Stimulated activated CD4-positive, alpha-beta T cell treated with anti-CD3 and anti-CD28 coated beads, Interleukin-4, amount 100 ng/mL, for 4 hours (primary cell): Measurements from ENCODE around the gene APLP2.
"Not testable (repeated sequence)": the region's sequence is repeated elsewhere in the genome, so short reads cannot be mapped to it uniquely, and the experiment has no call there.

Experiments
- DNase-seq, 2 experiments: peaks; one replicate each; pipeline ENCODE4 v3.0.0-alpha.2; 2020

The APLP2 gene

GRCh38 chr11:130069659-130070108, at the start of gene APLP2:
Gene APLP2, plus strand, starts transcription at chr11:130069894. Its CDS starts 84 bp downstream, at chr11:130069978.
- DNase-seq, result peak; percentile 96 to 97

DNA sequence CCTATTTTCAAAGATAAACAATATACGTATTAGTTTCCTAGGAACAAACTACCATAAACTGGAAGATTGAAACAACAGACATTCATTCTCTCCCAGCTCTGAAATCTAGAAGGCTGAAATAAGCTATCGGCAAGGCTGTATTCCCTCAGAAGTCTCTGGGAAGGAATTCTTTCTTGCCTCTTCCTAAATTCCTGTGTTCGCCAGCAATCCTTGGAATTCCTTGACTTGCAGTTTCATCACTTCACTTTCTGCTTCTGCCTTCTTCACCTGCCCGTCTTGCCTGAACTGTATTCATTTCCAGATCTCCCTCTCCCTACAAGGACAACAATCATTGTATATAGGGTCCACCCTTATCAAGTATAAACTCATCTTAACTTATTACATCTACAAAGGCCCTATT, 49.4 kb upstream of the APLP2 start:
- DNase-seq, result no peak

DNA sequence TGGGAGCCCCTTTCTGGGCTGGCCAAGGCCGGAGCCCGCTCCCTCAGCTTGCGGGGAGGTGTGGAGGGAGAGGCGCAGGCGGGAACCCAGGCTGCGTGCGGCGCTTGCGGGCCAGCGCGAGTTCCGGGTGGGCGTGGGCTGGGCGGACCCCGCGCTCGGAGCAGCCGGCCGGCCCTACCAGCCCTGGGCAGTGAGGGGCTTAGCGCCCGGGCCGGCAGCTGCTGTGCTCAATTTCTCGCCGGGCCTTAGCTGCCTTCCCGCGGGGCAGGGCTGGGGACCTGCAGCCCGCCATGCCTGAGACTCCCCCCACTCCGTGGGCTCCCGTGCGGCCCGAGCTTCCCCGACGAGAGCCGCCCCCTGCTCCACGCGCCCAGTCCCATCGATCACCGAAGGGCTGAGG, 48.1 kb upstream of the APLP2 start:
- DNase-seq, result not testable (repeated sequence)

- no peak for DNase-seq
Measured at GRCh38 chr11:130022799-130023198, 46.9 kb upstream of the APLP2 start.

- no peak for DNase-seq
Measured at GRCh38 chr11:130023204-130023603, 46.5 kb upstream of the APLP2 start.

GRCh38 chr11:130024361-130024760, 45.3 kb upstream of the APLP2 start:
- DNase-seq, result no peak

- DNase-seq, result no peak
Measured at GRCh38 chr11:130025371-130025770, 44.3 kb upstream of the APLP2 start.

DNA sequence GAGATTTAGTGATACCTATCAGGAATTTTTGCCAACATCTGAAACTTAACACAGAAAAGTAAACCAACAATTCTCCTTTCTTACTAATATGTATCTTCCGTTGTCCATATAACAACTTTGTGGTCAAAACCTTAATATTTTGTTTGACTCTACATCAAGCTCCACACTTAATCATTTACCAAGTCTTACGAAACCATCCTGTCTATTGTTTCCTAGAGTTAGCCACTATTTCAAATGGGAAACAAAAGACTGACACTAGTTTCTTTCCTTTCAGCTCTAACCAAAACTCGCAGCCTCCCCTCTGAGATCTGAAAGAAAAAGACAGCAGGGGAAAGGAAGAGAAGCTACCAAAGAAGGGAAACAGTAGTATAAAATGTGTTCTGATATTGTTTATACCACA, 40.6 kb upstream of the APLP2 start:
- no peak for DNase-seq

GRCh38 chr11:130031056-130031455, 38.6 kb upstream of the APLP2 start:
- DNase-seq, result no peak

DNA sequence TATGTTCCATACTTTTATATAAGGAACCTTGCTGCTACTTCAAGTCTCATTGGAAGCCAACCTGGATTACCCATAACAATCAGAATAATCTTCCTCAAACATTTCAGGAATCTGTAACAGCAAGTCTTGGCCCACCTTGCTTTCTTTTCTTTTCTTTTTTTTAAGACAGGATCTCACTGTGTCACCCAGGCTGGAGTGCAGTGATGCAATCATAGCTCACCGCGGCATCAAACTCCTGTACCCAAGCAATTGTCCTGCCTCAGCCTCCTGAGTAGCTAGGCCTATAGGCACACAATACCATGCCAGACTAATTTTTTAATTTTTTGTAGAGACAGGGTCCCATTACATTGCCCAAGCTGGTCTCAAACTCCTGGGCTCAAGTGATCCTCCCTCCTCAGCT, 37.7 kb upstream of the APLP2 start:
- DNase-seq, result no peak

GRCh38 chr11:130032931-130033330, 36.8 kb upstream of the APLP2 start:
- no peak for DNase-seq

- no peak for DNase-seq
Measured at GRCh38 chr11:130034236-130034635, 35.5 kb upstream of the APLP2 start.

DNA sequence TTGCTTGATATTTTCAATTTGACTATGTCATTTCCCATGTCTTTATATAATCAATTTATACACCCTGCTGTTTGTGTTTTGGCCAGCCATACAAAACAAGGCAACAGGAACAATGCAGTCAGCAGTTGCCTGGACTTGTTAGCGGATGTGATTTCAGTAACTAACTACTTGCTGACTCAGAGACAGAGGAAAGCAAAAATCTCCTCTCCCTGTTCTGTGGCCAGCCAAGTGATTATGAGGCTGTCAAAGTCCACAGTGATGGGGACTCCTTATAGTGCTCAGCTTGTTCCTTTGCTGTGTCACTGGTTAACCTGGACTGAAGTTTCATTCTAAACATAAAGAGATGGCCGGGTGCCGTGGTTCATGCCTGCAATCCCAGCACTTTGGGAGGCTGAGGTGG, 32.6 kb upstream of the APLP2 start:
- DNase-seq, result no peak

DNA sequence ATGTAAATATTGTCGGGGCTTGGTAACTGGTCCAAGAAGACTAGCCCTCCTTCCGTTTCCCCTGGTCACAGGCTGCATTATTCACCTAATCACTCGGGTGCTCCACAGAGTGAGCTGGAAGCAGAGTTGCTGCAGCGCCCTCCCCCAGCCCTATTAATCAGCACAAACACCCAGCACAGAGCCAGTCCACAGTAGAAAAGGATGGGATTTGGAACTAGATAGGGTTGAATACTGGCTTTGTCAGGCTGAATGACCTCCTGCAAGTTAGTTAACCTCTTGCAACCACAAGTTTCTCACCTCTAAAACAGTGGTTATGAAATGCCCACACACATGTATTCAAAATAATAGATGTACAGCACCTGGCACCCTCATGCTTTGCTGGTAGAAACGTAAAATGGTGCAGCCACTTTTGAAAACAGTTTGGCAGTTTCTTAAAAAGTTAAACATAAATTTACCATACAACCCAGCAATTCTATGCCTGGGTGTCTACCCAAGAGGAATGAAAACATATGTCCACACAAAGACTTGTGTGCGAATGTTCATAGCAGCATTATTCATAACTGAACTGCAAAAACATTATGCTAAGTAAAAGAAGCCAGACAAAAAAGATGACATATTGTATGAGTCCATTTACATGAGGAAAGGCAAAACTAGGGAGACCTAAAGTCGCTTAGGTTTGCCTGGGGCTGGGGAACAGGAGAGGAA, 31.7 kb upstream of the APLP2 start:
- no peak for DNase-seq

DNA sequence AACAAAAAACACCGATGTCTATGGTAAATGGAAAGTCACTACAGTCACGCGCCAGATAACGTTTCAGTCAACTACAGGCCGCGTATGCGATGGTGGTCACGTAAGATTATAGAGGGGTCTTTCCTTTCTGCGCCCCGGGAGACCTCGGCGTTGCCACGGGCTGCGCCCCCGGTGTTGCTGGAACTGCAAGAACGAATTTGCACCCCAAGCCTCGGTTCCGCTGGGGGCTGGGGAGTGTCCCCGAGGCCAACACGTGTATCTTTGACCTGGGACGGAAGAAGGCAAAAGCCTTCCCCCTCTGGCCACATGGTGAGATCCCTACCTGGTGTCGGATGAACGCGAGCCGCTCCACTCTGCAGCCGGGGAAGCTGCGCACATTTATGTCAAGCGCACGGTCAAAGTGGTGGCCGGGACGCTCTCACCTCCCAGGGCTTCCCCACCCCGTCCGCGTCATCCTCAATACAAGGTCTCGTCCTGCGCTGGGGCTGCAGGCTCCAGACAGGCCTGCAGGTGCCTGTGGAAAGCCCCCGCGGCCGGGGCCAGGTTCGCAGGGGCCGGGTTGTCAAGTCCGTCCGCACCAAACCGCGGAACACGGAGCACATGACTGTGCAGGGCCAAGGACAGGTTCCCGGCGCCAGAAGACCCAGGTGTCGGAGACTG, 29.3 kb upstream of the APLP2 start:
- no peak for DNase-seq

DNA sequence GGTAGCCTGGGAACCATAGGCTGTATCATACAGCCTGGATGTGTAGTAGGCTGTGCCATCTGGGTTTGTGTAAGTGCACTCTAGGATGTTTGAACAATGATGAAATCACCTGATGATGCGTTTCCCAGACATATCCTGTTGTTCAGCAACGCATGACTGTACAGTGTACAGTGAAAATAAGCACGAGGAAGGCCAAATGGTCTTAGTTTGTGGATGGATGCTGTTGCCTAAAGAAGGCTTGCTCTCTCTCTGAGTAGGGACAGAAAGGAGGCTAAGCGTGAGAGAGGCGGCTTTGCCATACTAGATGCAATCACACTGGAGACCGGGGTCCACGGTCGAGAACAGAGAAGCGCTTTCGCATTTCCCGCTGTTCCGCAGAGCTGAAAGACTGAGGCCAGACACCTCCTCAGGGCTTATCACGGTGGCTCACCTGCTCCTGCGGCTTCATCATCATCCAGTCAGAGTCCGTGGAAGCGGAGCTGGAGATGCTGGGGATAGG, 27.6 kb upstream of the APLP2 start:
- DNase-seq, result no peak

DNA sequence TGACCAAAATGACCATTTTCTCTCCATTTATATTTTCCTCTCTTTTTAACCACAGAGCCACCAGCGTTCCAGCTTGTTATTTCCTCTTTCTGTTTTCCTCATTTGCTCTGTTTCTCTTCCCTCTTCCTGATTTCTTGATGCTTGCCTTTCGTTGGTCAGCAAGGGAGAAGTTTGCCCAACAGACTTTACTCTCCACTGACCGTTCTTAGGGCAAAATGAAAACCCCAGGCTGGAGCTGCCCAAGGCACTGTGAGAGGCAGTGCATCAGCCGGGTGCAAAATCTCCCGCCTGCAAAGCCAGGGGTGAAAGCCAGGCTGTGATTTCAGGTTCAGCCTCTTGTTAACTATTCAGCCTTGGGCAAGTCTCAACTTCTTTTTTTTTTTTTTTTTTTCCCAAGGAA, 26.1 kb upstream of the APLP2 start:
- no peak for DNase-seq

GRCh38 chr11:130047141-130047540, 22.6 kb upstream of the APLP2 start:
- DNase-seq, result no peak

- no peak for DNase-seq
Measured at GRCh38 chr11:130049328-130049771, 20.3 kb upstream of the APLP2 start.

DNA sequence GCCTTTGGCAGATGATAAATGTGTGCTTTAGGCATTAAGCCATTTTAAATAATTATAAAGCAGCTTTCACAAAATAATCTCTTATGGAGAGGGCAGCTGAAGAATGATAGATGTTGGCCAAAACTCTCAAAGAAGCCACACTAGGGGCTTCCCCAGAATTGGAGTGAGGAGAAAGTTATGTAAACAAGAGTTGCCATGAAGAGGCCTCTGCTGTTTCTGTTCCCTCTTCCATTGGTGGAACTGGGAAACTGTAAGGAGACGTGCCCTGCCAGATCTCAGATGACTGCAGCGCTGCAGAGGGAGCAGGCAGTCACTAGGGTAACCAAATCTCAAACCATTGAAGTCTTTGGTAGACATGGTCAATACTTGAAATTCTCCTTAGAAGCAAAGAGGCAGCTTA, 19.4 kb upstream of the APLP2 start:
- DNase-seq, result no peak

- no peak for DNase-seq
Measured at GRCh38 chr11:130051082-130051481, 18.6 kb upstream of the APLP2 start.

GRCh38 chr11:130052567-130052966, 17.1 kb upstream of the APLP2 start:
- DNase-seq, result no peak

DNA sequence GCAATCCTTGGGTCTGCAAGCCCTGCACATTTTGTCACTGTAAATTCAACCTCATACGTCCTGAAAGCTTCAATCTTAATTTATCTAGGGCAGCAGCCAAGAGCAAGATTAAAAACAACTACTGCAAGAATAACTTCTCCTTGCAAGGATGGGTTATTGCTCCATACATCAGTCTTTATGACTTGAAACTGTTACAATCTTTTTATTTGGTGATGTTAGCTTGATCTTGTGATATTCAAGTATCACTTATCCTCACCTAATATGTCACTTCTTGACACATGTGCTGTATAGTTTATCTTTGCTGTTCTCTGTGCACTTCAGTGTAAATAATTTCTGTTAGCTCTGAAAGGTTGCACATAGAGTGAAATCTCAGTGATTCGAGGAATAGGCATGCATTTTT, 14.7 kb upstream of the APLP2 start:
- no peak for DNase-seq

DNA sequence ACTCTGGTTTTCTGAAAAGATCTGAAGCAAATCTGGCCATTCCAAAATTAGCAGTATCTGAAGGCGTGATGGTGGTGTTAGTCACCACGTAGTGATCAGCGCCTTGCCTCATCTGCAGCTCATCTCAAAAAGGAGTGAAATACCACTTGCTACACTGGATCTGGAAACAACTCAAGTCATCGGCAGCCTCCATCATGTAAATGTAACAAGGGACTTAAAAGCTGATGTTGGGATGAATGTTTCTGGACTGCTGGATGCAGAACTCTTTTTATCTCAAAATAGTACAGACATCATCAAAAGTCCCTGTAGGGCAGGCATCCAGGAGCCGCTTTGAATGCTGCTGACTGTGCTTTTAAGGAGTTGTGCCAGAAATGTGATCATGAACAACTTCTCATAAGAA, 14.1 kb upstream of the APLP2 start:
- no peak for DNase-seq

GRCh38 chr11:130061017-130061416, 8.7 kb upstream of the APLP2 start:
- no peak for DNase-seq
